Ovary (tissue), 9 donors: Measurements from ENCODE around the gene SPCS1. TPM values are rescaled to one million over a fixed set of nuclear protein-coding genes. Genes with fewer than 3 reads are reported as not detected.
"Not testable (repeated sequence)": the region's sequence is repeated elsewhere in the genome, so short reads cannot be mapped to it uniquely, and the experiment has no call there.

Experiments
- DNase-seq, 5 donors: peaks; one replicate each; pipeline ENCODE4 v3.0.0-alpha.2; 2019 to 2020
- H3K27ac ChIP-seq, 2 donors: fragments of 200-600 bp; one replicate each; pipeline versions ENCODE4 v1.5.1 to v1.8.0; 2019 to 2022
- H3K27me3 ChIP-seq: fragments of 200-600 bp; one replicate; pipeline ENCODE4 v1.8.0; 2022
- H3K36me3 ChIP-seq: fragments of 200-600 bp; sonication (generic); one replicate; pipeline ENCODE4 v1.5.1; 2019
- H3K4me1 ChIP-seq: one replicate; pipeline ENCODE4 v1.8.1; 2013; ENCODE audit warnings: mild to moderate bottlenecking, moderate library complexity; ENCODE audit not compliant: insufficient read depth
- H3K4me3 ChIP-seq: fragments of 200-600 bp; sonication (generic); one replicate; pipeline ENCODE4 v1.5.1; 2017
- H3K9me3 ChIP-seq, 2 donors: fragments of 200-600 bp in 1 of 2; sonication (generic) in 1 of 2; one replicate each; pipeline versions ENCODE4 v1.5.1 to v1.8.1; 2013 to 2019; ENCODE audit warnings: mild to moderate bottlenecking in 1 of 2, moderate library complexity in 1 of 2
- EP300 ChIP-seq: sonication (generic); formaldehyde crosslinking; IDR thresholded peaks from one replicate; pipeline ENCODE4 v1.6.1; 2017; ENCODE audit warnings: antibody characterized with exemption
- POLR2A ChIP-seq: fragments of 450-650 bp; IDR thresholded peaks from one replicate; pipeline ENCODE4 v1.6.1; 2017; ENCODE audit warnings: antibody characterized with exemption, mild to moderate bottlenecking, moderate library complexity
- WGBS, 3 donors: extraction: QIAGEN DNeasy Blood & Tissue Kit in 1 of 3; methylation state at CpG; one replicate each; pipeline versions ENCODE4 v1.1.5 to v1.1.7; 2013 to 2017; 5-methylcytosine and 5-hydroxymethylcytosine counted together
- intact Hi-C, 4 donors: fragments of 100-400 bp; cut with DNase I; formaldehyde crosslinking; loops; one replicate each; pipeline versions ENCODE4 v1.11.0 to v1.15.1; 2022 to 2023
- polyA plus RNA-seq, 2 donors: library from polyadenylated mRNA; stranded (reverse); fragments of 200-250 nt in 1 of 2; fragments of 350-450 nt in 1 of 2; fragmentation: Illumina TruSeq in 1 of 2; extraction: RNeasy Lipid Tissue Mini Kit (QIAGEN cat#74804) in 1 of 2; gene quantifications; one replicate each; pipeline ENCODE4 v1.2.3, GENCODE V29; 2013 to 2014
- total RNA-seq, 7 donors: library from RNA; depleted of rRNA in 2 of 7; stranded (reverse); fragments of >200 nt in 2 of 7; fragmentation: NEBNext Ultra II Directional in 3 of 7; extraction: Animal tissue kit (Norgen Biotek cat#: 25700) in 3 of 7; gene quantifications; one replicate each; pipeline versions ENCODE4 v1.1.0 to v1.2.4, GENCODE V29; 2016 to 2023
- TF ChIP-seq, protein P1 (sequence below), 3 donors: fragments of 450-650 bp in 2 of 3; fragments of 200-600 bp in 1 of 3; IDR thresholded peaks; one replicate each; pipeline versions ENCODE4 v1.5.1 to v1.8.0; 2016 to 2022; ENCODE audit warnings: antibody characterized with exemption in 3 of 3, mild to moderate bottlenecking in 1 of 3
- donor health status: DM: no; HTN: no; CAD: no; lungs with moderate emphysema.
- donor health status: DM: no; HTN: no; CAD: no.
- donor health status: Bipolar disorder and iron deficiency.
- donor health status: DM: yes; HTN: yes; CAD: no.
- donor health status: DM: no; HTN: no; CAD: no.
- donor health status: DM: yes; HTN: yes; CAD: no.

Gene SPCS1
- total and polyA plus RNA-seq, 9 donors, result 67.7 to 216 (median 96.6) TPM

DNA sequence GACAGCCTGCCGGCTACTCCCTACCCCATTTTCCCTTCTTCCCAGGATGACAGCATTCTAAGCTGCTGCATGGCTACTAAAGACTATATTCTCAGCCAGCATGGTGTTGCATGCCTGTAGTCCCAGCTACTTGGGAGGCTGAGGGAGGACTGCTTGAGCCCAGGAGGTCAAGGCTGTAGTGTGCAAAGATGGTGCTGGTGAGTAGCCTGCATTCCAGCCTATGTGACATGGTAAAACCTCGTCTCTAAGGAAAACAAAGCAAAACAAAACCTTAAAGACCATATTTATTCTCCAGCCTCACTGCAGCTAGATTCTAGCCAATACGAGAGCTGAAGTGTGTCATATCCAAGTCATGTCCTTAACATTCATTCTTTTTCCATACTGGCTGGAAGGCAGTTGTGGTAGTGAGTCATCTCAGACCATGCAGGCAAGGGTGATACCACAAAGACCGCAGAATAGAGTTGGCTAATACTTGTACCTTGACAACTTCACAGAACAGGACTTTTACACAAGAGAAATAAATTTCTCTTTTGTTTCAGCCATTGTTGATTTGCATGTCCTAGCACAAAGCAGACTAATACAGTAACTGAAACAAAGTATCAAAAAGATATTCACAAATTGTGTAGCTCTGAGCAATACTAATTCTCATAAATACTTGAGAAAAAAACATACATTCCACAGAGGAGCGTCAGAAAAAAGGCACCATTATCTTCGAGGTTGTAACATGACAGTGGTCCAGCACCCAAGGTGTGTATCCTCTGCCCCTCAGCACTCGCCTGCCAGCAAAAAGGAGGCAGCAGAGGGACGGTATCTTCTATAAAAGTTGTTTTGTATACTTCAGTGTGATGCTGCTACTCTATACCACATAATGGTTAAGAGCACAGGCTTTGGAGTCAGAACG lies 35.0 kb upstream of the SPCS1 start:
- Histone ChIP-seq H3K27ac (no peak overlapping the region), H3K36me3 (no peaks in the 10 kb centered on the region)
- peak in 4 of 5 donors; percentile 25 to 51 (median 32) for DNase-seq

DNA sequence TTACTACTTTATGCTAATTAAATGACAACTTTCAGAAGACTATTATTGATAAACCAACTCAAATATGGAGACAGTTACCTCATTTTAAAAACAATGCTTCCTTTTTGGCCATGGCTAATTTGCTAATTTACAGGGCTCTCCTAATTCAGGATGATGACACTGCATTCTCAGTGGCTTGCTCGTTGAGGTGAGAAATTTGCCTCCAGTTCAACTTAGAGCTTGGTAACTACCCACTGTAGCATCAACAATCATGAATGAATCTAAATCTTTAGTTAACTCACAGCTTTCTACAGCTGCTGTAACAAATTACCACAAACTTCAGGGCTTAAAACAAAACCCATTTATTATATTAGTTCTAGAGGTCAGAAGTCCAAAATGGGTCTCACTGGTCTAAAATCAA lies 34.2 kb upstream of the SPCS1 start:
- intact Hi-C loops, result no loop called here
- H3K27me3 ChIP-seq, result no peaks in the 10 kb centered on the region
- H3K4me3 ChIP-seq, result no peak overlapping the region
- H3K36me3 ChIP-seq, result no peaks in the 10 kb centered on the region
- DNase-seq, result no peak
- H3K27ac ChIP-seq, result no peak overlapping the region
- 41 to 54% (median 51%) methylated on average over 1 of the region's 1 CpG for WGBS, 3 donors
- H3K4me1 ChIP-seq, result peaks cover 4% of the 10 kb centered on the region
- no peaks in the 10 kb centered on the region for H3K9me3 ChIP-seq
- TF ChIP-seq, protein P1, sequence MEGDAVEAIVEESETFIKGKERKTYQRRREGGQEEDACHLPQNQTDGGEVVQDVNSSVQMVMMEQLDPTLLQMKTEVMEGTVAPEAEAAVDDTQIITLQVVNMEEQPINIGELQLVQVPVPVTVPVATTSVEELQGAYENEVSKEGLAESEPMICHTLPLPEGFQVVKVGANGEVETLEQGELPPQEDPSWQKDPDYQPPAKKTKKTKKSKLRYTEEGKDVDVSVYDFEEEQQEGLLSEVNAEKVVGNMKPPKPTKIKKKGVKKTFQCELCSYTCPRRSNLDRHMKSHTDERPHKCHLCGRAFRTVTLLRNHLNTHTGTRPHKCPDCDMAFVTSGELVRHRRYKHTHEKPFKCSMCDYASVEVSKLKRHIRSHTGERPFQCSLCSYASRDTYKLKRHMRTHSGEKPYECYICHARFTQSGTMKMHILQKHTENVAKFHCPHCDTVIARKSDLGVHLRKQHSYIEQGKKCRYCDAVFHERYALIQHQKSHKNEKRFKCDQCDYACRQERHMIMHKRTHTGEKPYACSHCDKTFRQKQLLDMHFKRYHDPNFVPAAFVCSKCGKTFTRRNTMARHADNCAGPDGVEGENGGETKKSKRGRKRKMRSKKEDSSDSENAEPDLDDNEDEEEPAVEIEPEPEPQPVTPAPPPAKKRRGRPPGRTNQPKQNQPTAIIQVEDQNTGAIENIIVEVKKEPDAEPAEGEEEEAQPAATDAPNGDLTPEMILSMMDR (IDR thresholded peaks at IDR 0.05), result no peak
- TF ChIP-seq EP300 (no peak), POLR2A (no peak)

More for the DNA sequence above, 35.0 kb upstream of the SPCS1 start:
- Histone ChIP-seq H3K9me3 (no peaks in the 10 kb centered on the region), H3K27me3 (no peaks in the 10 kb centered on the region), H3K4me3 (no peak overlapping the region), H3K4me1 (peaks cover 4% of the 10 kb centered on the region)
- TF ChIP-seq POLR2A (no peak), EP300 (no peak)
- TF ChIP-seq, protein P1 (IDR thresholded peaks at IDR 0.05), result no peak
- 20 to 28% (median 21%) methylated on average over 9 of the region's 9 CpGs for WGBS, 3 donors
- intact Hi-C loops, result no loop called here

DNA sequence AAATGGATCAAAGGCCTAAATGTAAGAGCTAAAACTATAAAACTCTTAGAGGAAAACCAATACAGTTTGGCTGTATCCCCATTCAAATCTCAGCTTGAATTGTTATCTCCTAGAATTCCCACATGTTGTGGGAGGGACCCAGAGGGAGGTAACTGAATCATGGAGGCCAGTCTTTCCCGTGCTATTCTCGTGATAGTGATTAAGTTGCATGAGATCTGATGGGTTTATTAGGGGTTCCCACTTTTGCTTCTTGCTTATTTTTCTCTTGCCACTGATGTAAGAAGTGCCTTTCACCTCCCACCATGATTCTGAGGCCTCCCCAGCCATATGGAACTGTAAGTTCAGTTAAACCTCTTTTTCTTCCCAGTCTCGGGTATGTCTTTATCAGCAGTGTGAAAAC lies 29.7 kb upstream of the SPCS1 start:
- H3K27me3 ChIP-seq, H3K27ac ChIP-seq, intact Hi-C loops, H3K4me1 ChIP-seq, DNase-seq, H3K4me3 ChIP-seq, H3K9me3 ChIP-seq, H3K36me3 ChIP-seq: not testable (repeated sequence)
- 28 to 68% (median 45%) methylated on average over 3 of the region's 3 CpGs for WGBS, 3 donors

DNA sequence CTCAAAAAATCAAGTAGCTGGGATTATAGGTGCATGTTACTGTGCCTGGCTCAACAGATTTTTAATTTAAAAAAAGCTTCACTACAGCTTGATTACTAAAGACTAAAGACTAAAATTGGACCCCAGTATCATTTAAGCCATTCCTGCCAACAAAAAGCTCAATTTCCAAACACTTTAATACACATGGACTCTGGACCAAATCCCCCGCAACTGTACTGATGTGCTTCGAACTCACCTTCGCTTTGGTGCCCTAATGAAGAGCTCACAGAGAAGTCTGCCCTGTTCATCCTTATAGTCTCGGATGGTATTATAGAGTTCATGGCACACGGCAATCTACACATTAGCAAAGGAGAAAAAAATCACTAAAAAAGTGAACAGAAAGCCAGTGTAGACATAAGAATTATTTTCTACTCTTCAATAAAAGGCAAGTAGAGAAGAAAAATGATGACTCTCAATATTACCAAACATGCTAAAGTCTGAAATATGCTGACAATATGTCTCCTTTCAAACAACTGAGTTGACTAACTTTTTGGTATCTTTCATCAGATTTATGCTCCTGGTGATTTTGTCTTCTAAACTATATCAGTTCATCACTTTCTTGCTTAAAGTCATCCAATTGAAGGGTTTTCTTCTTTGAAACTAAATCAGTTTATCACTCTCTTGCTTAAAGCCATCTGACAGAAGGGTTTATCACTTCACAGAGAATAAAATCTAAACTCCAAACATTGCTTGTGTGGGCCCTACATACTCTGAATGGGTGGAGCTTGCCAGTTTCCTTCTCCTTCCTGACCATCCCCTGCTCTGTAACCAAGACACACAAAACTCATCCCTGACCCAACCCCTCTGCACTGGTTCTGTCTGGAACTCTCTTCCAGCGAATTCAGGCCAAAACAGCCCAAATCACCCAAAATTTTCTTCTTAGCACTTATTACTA lies 27.4 kb upstream of the SPCS1 start:
- intact Hi-C loops, result no loop called here
- Histone ChIP-seq H3K4me3 (no peak overlapping the region), H3K27ac (no peak overlapping the region), H3K36me3 (no peaks in the 10 kb centered on the region), H3K27me3 (no peaks in the 10 kb centered on the region), H3K9me3 (no peaks in the 10 kb centered on the region), H3K4me1 (peaks cover 6% of the 10 kb centered on the region)
- TF ChIP-seq, protein P1 (IDR thresholded peaks at IDR 0.05), result no peak
- TF ChIP-seq EP300, result no peak
- no peak for TF ChIP-seq POLR2A
- 89 to 94% (median 93%) methylated on average over 6 of the region's 6 CpGs for WGBS, 3 donors
- no peak for DNase-seq
